GM21528 (cell line): ENCODE measurements around the gene PRAMEF18.
"Not testable (repeated sequence)": the region's sequence is repeated elsewhere in the genome, so short reads cannot be mapped to it uniquely, and the experiment has no call there.

Experiments used
- ATAC-seq: cut with Tn5 transposase; IDR thresholded peaks from one replicate; pipeline ENCODE4 v1.9.1; 2021; ENCODE audit warnings: mild to moderate bottlenecking, moderate library complexity; ENCODE audit not compliant: unreplicated experiment, low FRiP score

PRAMEF18 gene, protein sequence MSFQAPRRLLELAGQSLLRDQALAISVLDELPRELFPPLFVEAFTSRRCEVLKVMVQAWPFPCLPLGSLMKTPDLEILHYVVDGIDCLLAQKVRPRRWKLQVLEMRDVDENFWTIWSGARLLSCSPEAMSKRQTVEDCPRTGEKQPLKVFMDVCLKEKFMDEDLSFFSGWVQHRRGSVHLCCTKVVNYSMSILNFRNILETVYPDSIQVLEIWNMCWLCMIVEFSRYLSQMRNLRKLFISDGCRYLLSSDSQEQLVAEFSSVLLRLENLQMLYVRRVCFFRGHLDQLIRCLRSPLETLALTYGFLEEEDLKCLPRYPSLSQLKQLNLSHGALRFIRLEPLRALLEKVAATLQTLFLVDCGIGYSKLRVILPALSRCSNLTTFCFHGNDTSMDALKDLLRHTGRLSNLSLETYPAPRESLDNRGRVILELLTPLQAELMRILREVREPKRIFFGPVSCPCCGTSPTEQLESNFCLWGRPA

DNA sequence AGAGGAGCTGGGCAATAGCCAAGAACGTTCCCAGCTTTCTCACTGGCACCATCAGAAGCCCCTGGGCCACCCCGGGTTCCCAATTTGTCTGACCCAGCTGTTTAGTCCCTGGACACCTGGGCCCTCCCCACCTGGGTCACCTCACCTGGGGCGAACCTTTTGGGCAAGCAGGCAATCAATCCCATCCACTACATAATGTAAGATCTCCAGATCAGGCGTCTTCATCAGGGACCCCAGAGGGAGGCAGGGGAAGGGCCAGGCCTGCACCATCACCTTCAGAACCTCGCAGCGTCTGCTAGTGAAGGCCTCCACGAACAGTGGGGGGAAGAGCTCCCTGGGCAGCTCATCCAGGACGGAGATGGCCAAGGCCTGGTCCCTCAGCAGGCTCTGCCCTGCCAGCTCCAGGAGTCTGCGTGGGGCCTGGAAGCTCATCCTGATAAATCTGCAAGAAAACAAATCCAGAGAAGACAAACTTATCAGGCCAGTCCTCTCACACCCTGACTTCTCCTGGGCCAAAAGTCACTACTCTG is at the start of gene PRAMEF18:
Gene PRAMEF18, minus strand, starts transcription at position 480 of the 530 bp plus-strand sequence. Its CDS starts 48 bp downstream, at position 432.
- not testable (repeated sequence) for ATAC-seq

DNA sequence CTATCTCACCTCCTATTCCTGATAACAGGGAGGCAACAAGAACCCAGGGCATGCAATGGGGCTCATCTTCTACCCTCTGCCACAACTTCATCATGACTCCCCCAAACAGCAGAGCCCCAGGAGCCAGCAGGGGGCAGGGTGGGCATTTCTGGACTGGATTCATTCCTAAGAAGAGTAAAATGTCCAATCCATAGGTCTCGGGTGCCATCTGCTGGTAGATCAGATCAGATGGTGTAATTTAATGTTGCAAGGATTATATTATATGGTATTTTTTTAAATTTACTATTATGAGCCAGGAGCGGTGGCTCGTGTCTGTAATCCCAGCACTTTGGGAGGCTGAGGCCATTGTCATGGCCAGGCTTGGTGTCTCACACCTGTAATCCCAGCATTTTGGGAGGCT is 39.2 kb upstream of the PRAMEF18 start:
- not testable (repeated sequence) for ATAC-seq

DNA sequence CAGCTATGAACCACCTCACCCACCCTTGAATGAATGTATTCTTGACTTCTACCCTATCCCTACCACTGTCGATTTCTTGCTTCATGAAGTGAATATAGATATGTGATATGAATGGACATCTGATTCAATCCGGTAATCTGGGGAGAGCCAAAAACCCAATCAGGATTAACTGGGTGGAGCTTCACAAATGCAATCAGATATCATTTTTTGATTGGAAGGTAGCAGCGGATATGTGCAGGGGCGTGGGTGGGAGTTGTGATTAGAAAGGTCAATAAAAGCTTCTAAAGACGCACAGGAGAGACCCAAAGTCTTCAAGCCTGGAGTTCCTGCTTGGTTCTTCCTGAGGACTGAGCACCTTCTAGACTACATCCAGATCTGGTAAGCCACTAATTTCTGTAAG is 27.9 kb upstream of the PRAMEF18 start, which contains the start of gene PRAMEF5:
Gene PRAMEF5, plus strand, starts transcription at position 301 of the 400 bp plus-strand sequence. CDS start 5,071 bp downstream, outside the sequence.
- ATAC-seq = not testable (repeated sequence)

DNA sequence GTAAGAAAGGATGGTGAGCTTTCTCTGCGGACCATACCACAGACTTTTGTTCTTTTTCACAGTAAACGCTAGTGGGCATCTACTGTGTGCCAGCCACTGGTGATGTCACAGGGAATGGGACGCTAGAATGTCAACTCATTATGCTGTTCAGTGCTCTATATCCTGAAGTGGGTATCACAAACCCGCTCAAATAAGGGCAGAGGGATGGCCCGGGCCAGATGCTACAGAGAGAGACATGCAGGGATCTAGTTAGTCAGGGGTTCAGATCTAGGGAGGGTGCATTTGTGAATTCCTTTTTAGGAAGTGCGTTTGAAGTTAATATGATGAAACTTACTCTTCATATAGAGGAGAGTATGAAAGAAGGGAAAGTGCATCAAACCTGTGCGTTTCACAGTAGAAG is 21.2 kb upstream of the PRAMEF18 start:
- ATAC-seq = not testable (repeated sequence)

DNA sequence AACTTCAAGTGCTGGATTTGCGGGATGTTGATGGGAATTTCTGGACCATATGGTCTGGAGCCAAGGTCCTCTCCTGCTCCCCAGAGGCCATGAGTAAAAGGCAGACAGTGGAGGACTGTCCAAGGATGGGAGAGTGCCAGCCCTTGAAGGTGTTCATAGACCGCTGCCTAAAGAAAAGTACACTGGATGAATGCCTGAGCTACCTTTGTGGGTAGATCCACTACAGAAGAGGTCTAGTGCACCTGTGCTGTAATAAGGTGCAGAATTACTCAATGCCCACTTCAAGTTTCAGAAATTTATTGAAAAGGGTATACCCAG is 20.6 kb upstream of the PRAMEF18 start:
- not testable (repeated sequence) for ATAC-seq

DNA sequence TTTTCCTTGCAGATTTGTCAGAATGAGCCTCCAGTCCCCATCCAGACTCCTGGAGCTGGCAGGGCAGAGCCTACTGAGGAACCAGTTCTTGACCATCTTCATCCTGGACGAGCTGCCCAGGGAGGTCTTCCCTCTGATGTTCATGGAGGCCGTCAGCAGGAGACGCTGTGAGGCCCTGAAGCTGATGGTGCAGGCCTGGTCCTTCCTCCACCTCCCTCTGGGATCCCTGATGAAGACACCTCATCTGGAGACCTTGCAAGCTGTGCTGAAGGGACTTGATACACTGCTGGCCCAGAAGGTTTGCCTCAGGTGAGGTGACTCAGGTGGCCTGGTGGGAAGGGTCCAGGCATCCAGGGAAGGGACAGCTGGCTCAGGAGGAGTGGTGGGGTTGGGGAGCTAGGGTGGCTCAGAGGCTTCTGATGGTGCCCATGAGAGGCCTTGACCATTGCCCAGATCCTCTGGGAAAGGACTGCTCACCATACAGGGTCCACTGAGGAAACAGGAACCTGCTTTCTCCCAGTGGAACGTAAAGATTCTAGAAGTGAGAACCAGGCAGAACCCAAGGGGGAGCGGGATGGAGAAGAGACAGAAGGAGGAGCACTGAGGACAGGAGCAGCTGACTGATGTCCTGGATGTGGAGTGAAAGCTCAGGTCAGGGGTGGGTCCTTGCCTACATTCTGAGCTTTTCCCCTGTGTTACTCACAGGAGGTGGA is 20.0 kb upstream of the PRAMEF18 start:
- ATAC-seq = not testable (repeated sequence)

DNA sequence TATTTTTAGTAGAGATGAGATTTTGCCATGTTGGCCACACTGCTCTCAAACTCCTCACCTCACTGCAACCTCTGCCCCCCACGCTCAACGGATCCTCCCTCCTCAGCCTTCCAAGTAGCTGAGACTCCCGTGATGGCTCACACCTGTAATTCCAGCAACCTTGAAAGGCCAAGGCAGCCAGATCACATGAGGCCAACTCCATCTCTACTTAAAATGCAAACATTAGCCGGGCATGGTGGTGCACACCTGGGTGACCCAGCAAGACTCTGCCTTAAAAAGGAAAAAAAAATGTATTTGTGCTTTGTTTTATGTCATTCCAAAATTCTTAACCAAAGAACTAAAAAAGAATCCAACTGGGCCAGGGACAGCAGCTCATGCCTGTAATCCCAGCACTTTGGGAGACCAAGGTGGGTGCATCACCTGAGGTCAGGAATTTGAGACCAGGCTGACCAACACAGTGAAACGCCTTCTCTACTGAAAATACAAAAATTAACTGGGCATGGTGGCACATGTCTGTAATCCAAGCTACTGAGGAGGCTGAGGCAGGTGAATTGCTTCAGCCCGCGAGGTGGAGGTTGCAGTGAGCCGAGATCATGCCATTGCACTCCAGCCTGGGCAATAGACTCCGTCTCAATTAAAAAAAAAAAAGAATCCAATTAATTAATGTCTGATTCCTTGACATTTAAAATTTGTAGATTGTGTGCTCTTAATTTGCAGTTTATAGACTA is 17.7 kb upstream of the PRAMEF18 start:
- not testable (repeated sequence) for ATAC-seq

DNA sequence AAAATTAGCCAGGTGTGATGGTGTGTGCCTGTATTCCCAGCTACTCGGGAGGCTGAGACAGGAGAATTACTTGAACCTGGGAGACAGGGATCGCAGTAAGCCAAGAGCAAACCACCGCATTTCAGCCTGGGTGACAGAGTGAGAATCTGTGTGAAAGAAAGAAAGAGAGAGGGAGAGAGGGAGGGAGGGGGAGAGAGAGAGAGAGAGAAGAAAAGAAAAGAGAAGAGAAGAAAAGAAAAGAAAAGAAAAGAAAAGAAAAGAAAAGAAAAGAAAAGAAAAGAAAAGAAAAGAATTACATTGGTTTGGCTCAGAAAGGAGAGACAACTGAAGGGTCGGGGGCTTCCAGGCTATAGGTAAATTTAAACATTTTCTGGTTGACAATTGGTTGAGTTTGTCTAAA is 13.7 kb upstream of the PRAMEF18 start:
- ATAC-seq = not testable (repeated sequence)

DNA sequence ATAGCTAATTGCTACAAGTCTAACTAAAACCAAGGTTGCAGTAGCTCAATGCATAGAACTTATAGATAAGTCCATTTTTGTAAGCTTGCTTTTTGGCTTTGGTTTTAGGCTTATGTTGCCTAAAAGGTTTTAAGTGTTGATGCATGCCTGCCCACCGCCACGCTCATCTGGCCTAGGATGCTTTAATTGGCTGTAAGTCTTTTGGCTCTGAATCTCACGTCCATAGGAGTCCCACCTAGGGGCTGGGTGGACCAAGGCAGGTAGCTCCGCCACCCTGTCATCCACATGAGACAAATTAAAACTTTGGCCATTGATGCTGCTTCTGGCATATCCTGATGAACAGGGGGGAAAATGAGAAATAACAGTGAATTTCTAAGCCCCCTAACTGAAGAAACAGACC is 11.6 kb upstream of the PRAMEF18 start:
- ATAC-seq = not testable (repeated sequence)

DNA sequence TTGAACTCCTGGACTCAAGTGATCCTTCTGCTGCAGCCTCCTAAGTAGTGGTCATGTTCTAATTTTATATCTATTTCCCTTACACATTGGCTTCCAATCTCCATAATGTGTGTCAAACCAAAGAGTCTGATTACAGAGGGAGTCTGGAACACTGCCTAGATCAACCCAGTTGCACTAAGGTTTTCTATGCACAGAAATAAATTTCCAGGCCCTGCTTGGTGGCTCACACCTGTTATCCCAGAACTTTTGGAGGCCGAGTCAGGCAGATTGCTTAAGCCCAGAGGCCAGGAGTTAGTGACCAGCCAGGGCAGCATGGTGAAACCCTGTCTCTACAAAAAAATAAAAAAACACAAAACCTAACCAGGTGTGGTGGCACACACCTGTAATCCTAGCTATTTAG is 8.1 kb upstream of the PRAMEF18 start:
- not testable (repeated sequence) for ATAC-seq

DNA sequence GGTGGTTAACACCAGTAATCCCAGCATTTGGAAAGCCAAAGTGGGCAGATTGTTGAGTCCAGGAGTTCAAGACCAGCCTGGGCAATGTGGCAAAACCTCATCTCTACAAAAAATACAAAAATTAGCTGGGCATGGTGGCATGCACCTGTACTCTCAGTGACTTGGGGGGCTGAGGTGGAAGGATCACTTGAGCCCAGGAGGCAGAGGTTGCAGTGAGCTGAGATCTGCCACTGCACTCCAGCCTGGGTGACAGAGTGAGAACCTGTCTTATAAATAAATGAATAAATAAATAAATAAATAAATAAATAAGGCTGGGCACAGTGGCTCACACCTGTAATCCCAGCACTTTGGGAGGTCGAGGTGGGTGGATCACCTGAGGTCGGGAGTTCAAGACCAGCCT is 6.1 kb upstream of the PRAMEF18 start:
- not testable (repeated sequence) for ATAC-seq

DNA sequence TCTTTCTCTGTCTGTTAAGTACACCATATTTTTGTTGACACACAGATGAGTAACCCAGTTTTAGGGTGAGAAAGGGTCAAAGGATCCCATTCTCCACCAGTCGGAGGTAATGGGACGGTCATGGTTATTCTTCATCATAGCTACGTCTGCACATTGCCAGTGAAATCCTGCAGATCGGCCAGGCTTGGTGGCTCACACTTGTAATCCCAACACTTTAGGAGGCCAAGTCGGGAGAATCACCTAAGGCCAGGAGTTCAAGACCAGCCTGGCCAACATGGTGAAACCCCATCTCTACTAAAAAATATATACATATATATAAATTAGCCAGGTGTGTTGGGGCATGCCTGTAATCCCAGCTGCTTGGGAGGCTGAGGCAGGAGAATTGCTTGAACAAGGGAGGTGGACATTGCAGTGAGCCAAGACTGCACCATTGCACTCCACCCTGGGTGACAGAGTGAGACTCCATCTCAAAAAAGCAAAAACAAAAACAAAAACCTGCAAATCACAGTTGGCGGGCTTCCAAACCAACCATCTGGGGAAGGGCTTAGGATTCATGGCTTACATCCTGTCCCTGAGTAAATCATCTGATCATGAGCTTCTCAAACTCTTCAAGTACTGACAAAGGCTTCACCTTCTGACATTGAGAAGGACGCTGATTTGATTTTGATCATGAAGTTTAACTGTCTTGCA is 5.3 kb upstream of the PRAMEF18 start:
- ATAC-seq = not testable (repeated sequence)

DNA sequence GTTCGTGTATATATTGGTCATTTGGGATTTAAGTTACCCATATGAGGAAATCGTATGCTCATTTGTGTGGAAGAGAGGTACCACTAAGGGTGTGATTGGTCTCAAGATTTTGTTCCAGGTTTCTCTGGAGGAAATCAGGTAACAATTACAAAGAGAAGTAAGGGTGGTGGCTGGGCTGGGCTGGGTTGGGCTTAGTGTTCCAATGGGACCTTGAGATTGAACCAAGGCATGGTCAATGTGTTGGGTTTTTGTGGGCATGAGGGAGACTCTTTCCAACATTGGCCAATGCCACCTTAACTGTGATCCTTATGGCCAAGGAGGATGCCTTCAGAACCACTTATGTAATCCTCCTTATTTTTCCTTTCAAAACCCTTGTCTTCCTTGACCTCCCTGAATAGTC is 4.6 kb upstream of the PRAMEF18 start:
- not testable (repeated sequence) for ATAC-seq

DNA sequence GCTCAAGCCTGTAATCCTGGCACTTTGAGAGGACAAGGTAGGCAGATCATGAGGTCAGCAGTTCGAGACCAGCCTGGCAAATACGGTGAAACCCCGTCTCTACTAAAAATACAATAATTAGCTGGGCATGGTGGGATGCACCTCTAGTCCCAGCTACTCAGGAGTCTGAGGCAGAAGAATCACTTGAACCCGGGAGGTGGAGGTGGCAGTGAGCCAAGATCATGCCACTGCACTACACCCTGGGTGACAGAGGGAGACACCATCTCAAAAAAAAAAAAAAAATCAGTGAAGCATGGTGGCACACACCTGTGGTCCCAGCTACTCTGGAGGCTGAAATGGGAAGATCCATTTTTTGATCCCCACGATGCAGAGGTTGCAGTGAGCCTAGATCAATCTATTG is 4.1 kb upstream of the PRAMEF18 start:
- ATAC-seq = not testable (repeated sequence)

DNA sequence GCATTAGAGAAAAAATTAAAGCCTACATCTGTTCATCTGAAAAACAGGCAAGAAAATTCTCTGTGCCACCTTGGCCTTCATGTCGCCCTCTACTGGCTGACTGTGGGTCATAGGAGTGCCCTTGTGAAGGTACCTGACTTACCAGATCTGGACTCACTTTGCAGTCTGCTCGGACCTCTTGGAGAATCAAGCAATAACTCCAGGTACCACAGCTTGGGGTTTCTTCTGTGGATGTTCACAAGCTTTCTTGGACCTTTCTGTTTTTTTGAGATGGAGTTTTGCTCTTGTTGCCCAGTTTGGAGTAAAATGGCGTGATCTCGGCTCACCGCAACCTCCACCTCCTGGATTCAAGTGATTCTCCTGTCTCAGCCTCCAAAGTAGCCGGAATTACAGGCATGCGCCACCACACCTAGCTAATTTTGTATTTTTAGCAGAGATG is 2.4 kb upstream of the PRAMEF18 start:
- no peak for ATAC-seq

DNA sequence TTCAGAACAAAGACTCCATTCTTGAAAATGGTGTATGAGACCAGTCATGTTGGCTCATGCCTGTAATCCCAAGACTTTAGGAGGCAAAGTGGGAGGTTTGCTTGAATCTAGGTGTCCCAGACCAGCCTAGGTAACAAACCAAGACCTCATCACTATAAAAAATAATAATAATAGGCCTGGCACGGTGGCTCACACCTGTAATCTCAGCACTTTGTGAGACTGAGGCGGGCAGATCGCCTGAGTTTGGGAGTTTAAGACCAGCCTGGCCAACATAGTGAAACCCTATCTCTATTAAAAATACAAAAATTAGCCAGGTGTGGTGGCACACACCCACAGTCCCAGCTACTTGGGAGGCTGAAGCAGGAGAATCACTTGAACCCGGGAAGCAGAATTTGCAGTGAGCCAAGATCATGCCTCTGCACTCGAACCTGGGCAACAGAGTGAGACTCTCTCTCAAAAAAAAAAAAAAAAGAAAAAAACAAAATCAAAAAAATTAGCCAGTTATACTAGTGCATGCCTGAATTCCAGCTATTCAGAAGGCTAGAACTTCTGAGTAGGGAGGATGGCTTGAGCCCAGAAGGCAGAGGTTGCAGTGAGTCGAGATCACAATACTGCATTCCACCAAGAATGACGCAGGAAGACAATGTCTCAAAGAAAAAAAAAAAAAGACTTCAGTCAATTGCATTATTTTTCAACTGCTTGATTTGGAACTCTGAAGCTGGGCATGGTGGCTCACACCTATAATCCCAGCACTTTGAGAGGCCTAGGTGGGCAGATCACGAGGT is 1.5 kb upstream of the PRAMEF18 start:
- ATAC-seq = not testable (repeated sequence)

DNA sequence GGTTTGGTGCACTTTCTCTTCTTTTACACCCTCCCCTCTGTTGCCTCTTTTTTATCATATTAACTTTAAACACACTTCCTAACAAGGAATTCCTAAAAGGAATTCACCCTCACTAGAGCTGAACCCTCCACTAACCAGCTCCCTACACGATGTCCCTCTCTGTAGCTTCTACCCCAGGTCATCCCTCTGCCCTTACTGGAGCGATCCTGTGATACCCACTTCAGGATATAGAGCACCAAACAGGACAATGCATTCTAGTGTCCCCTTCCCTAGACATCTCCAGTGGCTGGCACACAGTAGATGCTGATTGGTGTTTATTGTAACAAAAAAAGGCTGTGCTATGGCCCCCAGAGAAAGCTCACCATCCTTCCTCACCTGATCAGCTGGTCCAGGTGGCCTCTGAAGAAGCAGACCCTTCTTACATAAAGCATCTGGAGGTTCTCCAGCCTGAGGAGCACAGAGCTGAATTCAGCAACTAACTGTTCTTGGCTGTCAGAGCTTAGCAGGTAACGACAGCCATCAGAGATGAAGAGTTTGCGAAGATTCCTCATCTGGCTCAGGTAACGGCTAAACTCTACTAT is 1.4 kb downstream of the PRAMEF18 start:
- no peak for ATAC-seq

DNA sequence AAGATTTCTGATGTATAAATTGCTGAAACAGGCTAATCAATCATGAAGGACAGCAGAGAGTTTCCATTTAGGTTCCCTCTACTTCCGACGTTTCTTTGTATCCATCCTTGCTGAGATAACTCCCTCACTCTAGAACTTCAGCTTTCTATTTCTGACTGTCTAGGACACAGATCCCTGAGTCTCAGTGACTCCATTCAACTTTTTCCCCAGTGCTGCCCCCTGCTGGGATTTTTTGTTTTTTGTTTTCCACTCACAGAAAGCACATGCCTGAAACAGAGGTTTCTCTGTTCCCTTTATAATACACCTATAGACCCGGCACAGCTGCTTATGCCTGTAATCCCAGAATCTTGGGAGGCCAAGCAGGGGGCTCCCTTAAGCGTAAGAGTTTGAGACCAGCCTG is 3.2 kb downstream of the PRAMEF18 start:
- not testable (repeated sequence) for ATAC-seq

DNA sequence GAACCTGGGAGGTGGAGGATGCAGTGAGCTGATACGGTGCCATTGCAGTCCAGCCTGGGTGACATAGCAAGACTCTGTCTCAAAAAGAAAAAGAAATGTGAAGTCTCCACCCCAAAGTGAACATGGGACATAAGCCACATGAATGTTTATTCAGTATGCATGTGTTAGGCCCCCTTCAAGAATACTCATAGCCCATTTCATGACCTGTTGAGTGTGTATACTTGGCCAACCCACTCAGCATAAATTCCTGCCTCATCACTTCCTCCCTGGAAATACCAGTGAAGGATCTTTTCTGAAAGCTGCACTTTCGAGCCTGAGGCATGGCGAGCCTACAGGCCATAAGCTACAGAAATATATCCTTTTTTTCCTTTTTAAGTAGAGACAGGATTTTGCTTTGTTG is 6.8 kb downstream of the PRAMEF18 start:
- not testable (repeated sequence) for ATAC-seq
